Mammary epithelial cell (primary cell): ENCODE measurements around the gene DCC.

Source experiments
- EZH2 ChIP-seq: IDR thresholded peaks from 2 replicates; pipeline ENCODE4 v1.6.1; 2012; ENCODE audit warnings: low read length, inconsistent platforms, borderline replicate concordance
- TF ChIP-seq, protein P1 (sequence below), 2 donors: IDR thresholded peaks in 1 of 2; conservative IDR thresholded peaks in 1 of 2; 2 replicates each; pipeline ENCODE4 v1.5.1; 2011 to 2012; ENCODE audit warnings: inconsistent platforms in 2 of 2, low read length in 2 of 2, mild to moderate bottlenecking in 2 of 2, control low read depth in 1 of 2, low read depth in 1 of 2; ENCODE audit not compliant: insufficient read depth in 1 of 2; ENCODE audit errors: extremely low read depth in 1 of 2

DNA sequence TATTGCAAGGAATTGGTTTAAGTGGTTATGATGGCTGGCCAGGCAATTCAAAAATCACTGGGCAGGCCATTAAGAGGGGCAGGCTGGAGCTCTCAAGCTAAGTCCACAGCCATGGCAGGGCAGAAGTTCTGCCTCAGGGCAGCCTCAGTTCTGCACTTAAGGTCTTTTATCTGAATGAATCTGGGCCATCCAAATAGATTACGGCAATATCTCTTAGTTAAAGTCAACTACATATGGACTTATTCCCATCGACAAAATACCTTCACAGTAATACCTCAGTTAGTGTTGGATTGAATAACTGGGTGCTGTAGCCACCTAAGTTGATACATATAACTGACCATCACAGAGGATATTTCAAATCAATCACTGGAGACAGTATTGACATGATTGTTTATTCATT is 979.6 kb downstream of the DCC start:
- TF ChIP-seq, protein P1, sequence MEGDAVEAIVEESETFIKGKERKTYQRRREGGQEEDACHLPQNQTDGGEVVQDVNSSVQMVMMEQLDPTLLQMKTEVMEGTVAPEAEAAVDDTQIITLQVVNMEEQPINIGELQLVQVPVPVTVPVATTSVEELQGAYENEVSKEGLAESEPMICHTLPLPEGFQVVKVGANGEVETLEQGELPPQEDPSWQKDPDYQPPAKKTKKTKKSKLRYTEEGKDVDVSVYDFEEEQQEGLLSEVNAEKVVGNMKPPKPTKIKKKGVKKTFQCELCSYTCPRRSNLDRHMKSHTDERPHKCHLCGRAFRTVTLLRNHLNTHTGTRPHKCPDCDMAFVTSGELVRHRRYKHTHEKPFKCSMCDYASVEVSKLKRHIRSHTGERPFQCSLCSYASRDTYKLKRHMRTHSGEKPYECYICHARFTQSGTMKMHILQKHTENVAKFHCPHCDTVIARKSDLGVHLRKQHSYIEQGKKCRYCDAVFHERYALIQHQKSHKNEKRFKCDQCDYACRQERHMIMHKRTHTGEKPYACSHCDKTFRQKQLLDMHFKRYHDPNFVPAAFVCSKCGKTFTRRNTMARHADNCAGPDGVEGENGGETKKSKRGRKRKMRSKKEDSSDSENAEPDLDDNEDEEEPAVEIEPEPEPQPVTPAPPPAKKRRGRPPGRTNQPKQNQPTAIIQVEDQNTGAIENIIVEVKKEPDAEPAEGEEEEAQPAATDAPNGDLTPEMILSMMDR (conservative IDR thresholded peaks at IDR 0.05 in 1 of 2, IDR thresholded peaks at IDR 0.05 in 1 of 2; ENCODE audit: extremely low read depth in 1 of 2, insufficient read depth in 1 of 2, low read depth in 1 of 2, low read length in 2 of 2): no peak
- TF ChIP-seq EZH2: no peak
